NCI-H446 (cell line): ENCODE measurements around the gene F2RL1.
"Not testable (repeated sequence)": the region's sequence is repeated elsewhere in the genome, so short reads cannot be mapped to it uniquely, and the experiment has no call there.

ENCODE experiments used
- DNase-seq, 2 experiments: peaks; one replicate each; lab custom pipeline; 2025; lab: John Stamatoyannopoulos, UW

F2RL1 gene

DNA sequence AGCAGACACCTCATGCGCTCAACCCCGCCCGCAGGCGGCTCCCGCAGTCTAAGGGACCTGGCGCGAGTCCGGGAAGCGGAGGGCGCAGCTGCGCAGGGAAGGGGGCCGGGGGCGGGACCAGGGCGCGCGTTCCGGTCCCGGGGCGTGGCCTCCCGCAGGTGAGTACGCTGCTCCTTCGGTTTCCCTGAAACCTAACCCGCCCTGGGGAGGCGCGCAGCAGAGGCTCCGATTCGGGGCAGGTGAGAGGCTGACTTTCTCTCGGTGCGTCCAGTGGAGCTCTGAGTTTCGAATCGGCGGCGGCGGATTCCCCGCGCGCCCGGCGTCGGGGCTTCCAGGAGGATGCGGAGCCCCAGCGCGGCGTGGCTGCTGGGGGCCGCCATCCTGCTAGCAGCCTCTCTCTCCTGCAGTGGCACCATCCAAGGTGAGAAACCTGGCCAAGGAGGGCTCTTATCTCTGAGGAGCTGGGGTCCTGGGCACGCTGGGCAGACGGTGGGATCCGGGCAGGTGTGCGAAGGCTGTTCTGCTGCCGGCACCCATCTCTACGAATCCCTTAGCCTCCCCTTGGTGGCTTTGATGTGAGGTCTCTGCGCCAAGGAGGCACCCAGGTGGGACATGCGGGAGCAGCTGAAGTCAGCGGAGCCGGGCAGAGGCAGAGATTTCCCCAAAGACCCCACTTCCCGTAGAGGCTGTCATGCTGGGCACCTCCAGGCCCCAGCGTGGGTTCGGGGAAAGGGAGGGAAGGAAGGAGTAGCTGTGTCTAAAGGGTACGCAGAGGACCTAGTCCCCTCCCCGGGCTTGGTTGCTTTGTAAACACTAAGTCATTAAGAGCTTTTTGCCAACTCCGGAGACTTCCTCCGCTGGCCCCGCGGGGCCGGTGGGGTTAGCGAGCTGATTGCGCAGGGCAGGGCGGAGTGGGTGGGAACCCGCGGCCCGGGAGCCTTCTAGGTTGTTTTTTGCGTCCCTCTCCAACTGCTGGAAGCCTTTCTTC lies at the start of gene F2RL1:
Gene F2RL1 (plus strand): TSS at position 187 of the 988 bp plus-strand sequence. CDS start 153 bp downstream, at position 340.
- DNase-seq: no peak

GRCh38 chr5:76771041-76771440 lies 47.8 kb upstream of the F2RL1 start:
- not testable (repeated sequence) for DNase-seq

DNA sequence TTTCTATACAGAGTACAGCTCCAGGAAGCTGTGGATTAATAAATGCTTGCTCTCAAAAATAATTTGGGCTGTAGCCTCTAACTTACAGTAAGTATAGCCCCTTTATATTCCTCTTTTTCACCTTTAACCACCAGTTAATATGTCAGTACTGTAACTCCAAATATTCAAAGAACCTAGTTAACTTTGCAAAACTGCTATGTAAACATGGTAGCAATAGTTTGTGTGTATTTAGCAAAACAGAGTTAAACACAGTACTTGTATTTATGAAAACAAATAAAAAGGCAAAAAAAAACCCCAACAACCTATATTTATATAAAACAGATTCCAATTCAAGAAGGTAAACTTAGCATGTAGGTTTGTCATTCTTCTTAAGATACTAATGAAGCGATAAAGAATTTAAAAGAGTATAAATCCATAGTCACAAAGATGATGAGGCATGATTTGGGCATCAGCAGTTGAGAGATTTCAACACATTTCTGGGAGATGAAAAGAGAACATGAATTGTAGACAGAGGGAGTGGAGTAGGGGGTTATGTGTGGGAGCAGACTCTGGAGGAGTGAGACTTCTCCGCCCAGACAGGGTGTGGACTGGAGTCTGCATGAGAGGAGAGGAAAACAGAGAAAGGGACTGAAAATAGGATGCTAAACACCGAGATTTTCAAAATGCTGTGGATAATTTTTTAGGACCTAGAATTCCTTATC lies 47.0 kb upstream of the F2RL1 start:
- no peak for DNase-seq

- DNase-seq: no peak
Measured at GRCh38 chr5:76775921-76776320, 42.9 kb upstream of the F2RL1 start.

DNA sequence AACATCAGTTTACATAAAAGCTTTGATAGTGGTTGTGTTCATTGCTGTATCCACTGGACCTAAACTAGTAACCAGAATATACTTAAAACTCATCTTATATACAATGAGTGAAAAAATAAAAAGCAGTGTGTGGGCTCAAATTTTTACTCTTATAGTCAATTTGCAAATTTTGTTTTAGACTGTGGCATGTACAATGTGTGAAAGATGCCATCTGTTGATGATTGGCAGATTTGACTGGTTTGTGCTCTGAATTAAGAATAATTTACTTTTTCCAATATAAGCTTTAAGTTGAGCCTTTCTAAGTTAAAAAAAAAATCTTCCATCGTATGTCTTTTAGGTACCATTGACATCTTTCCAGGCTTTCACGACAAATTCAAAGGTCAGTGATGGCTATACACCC lies 42.4 kb upstream of the F2RL1 start:
- no peak for DNase-seq

- not testable (repeated sequence) for DNase-seq
Measured at GRCh38 chr5:76780616-76781015, 38.2 kb upstream of the F2RL1 start.

- no peak for DNase-seq
Measured at GRCh38 chr5:76781775-76782174, 37.1 kb upstream of the F2RL1 start.

DNA sequence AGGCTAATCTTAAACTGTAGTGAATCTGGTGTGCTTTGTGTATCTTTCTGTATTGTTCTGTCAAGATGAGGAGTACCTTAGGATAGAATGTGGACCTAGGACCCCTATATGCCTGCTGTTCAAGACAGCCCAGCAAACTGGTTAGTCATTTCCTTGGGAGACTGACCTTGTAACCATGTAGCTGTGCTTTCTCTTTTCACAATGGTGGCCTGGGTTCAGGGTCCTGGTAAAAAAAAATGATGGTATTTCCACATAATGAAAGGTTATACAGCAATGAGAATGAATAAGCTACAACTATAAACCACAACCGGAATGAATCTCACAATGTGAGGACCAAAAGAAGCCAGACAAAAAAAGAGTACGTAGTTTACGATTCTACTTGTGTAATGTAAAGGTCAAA lies 36.4 kb upstream of the F2RL1 start:
- DNase-seq: no peak

GRCh38 chr5:76787237-76787636 lies 31.6 kb upstream of the F2RL1 start:
- DNase-seq: no peak

DNA sequence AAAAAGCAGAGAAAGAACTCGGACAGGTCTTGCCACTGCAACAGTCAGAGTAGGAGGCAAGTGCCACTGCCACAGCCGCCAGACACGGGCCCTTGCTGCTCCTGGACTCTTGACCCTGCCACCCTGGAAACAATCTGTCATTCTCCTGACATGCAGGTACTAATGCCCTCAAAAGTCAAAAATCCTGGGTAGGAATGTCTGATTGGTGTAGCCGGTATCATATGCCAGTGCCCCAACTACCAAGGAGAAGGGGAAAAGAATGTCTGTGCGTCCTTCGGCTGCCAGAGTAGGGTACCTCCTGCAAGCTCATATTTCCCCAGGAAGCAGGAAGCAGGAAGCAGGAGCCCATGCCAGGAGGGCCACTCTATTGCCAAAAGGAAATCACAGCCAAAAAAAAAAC lies 30.5 kb upstream of the F2RL1 start:
- no peak for DNase-seq

DNA sequence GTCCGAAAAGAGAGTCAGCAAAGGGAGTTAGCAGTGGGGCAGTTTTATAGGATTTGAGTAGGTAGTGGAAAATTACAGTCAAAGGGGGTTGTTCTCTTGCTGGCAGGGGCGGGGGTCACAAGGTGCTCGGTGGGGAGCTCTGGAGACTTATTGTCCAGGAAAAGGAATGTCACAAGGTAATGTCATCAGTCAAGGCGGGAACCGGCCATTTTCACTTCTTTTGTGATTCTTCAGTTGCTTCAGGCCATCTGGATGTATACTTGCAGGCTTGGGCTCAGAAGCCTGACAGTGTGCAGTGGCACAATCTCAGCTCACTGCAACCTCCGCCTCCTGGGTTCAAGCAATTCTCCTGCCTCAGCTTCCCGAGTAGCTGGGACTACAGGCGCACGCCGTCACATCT lies 29.6 kb upstream of the F2RL1 start:
- not testable (repeated sequence) for DNase-seq

DNA sequence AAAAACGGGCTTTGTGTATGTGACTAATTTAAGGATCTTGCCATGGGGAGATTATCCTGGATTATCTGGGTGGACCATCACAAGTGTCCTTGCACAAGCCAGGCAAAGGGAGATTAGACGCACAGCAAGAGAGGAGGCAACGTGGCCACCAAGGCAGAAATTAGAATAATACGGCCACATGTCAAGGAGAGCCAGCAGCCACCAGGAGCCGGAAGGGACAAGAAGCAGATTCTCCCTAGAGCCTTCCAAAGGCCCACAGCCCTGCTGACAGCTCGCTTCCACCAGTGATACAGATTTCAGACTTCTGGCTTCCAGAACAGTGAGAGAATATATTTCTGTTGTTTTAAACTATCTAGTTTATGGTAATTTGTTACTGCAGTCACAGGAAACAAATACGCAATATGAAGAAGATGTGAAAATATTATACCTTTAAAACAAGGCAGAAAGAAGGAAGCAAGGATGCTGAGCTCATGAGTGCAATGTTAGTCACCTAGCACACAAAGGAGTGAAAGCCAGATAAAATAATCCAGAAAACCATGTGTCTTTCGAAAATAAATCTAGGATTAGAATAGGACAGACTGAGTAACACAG lies 28.7 kb upstream of the F2RL1 start:
- DNase-seq: no peak

GRCh38 chr5:76790632-76791290 lies 28.1 kb upstream of the F2RL1 start:
- DNase-seq: no peak

- no peak for DNase-seq
Measured at GRCh38 chr5:76791461-76791860, 27.4 kb upstream of the F2RL1 start.

DNA sequence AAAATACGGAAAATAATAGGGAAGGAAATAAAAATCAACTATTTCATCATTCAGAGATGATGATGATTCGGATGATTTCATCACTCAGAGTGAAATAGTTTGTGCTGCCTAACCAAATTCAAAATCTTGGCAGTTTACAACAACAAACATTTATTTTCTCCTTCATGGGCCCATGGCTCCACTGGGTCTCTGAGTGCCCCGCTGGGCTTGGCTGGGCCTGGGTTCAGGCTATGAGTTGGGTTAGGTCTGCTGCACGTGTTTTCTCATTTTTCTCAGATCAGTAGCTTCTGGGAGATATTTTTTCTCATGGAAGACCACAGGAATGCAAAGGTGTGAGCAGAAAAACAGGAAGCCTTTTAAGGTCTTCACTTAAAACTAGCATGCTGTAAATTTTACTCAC lies 24.0 kb upstream of the F2RL1 start:
- DNase-seq: no peak

DNA sequence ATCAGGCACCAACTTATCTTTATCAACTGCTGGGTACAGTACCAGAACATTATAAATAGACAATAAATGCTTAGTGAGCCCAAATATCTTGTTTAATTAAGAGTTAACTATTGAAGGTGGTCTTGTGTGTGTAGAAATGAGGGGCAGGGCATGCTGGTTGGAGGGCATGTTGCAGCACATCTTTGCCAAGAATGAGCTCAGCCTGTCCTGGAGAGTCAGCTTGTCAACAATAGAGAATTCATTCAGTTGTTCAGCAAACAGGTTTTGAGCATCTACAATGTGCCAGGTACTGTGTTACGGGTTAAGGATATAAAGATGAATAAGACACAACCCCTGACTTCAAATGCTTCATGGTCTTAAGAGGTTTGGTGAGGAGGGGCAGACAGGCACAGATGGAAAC lies 19.2 kb upstream of the F2RL1 start:
- DNase-seq: no peak

GRCh38 chr5:76800579-76800978 lies 18.3 kb upstream of the F2RL1 start:
- no peak for DNase-seq

DNA sequence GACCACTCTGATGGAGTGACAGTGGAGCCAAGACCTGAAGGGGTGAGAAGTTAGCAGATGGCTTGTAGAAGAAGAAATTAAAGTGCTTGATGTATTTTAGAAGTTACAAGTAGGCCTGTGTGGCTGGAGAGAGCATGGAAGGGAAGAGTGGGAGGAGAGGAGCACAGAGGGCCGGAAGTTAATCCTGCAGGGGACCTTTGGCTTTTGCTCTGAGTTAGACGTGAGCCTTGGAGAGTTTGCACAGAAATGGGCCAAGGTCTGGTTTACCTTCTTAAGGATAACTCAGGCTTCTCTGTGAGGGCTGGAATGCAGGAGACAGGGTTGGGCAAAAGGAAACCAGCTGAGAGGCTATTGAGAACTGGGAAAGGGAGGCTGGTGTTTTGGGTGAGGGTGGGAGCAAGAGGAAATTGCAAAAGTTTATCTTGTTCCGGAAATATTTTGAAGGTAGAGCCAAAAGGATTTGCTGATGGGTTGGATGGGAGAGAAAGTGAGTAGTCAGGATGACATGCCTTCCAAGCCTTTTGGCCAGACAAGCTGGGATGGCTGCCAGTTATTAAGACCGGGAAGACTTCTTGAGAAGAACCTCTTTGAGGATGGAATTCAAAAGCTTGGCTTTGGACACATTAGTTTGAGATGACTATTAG lies 17.5 kb upstream of the F2RL1 start:
- no peak for DNase-seq

- DNase-seq: no peak
Measured at GRCh38 chr5:76801803-76802195, 17.0 kb upstream of the F2RL1 start.

- no peak for DNase-seq
Measured at GRCh38 chr5:76804266-76804665, 14.6 kb upstream of the F2RL1 start.

- no peak for DNase-seq
Measured at GRCh38 chr5:76805821-76806505, 12.9 kb upstream of the F2RL1 start.
